Measurements from ENCODE around the gene PLD3.

- TF ChIP-seq CTCF (conservative IDR thresholded peaks at IDR 0.05; ENCODE audit: low read length) (no peak), EZH2phosphoT487 (IDR thresholded peaks at IDR 0.05; ENCODE audit: borderline replicate concordance) (no peak)
Measured at GRCh38 chr19:40417643-40417981, 69.1 kb downstream of the PLD3 start.

Data from Loucy (cell line).